Muscle of back (tissue), 11 donors: ENCODE data around the gene LGI4. TPM values are rescaled to one million over a fixed set of nuclear protein-coding genes. Genes with fewer than 3 reads are reported as not detected.
A peak's percentile ranks its signal among the peaks of the same experiment; 100 is the strongest.

Experiments used
- DNase-seq, 3 donors: peaks; one replicate each; pipeline versions ENCODE4 v3.0.0 to v3.0.0-alpha.2; 2013
- polyA plus RNA-seq, 10 donors: library from polyadenylated mRNA; unstranded; fragments of 120-200 nt; gene quantifications; one replicate each; pipeline ENCODE4 v1.2.1, GENCODE V29; 2013; ENCODE audit not compliant: insufficient read length in 10 of 10

LGI4 gene
- polyA plus RNA-seq, 10 donors, result 9.1 to 15.8 (median 11.1) TPM

- peak in 1 of 3 donors; percentile 73 for DNase-seq
Measured at GRCh38 chr19:35088131-35088913, 46.5 kb downstream of the LGI4 start.

GRCh38 chr19:35087393-35087792 lies 47.5 kb downstream of the LGI4 start:
- DNase-seq, result no peak

- peak in 1 of 3 donors; percentile 20 for DNase-seq
Measured at GRCh38 chr19:35086455-35086854, 48.4 kb downstream of the LGI4 start.

- no peak for DNase-seq
Measured at GRCh38 chr19:35085947-35086346, 48.9 kb downstream of the LGI4 start.

- no peak for DNase-seq
Measured at GRCh38 chr19:35084509-35084762, 50.4 kb downstream of the LGI4 start.

- no peak for DNase-seq
Measured at GRCh38 chr19:35083691-35084508, 51.0 kb downstream of the LGI4 start.

GRCh38 chr19:35081201-35081600 lies 53.7 kb downstream of the LGI4 start:
- no peak for DNase-seq

GRCh38 chr19:35080613-35081170 lies 54.2 kb downstream of the LGI4 start:
- DNase-seq, result no peak

GRCh38 chr19:35079826-35080225 lies 55.0 kb downstream of the LGI4 start:
- DNase-seq, result no peak

- DNase-seq, result no peak
Measured at GRCh38 chr19:35077411-35078223, 57.2 kb downstream of the LGI4 start.

GRCh38 chr19:35076657-35077056 lies 58.2 kb downstream of the LGI4 start:
- no peak for DNase-seq

- DNase-seq, result no peak
Measured at GRCh38 chr19:35076026-35076370, 58.9 kb downstream of the LGI4 start.

- no peak for DNase-seq
Measured at GRCh38 chr19:35075202-35076025, 59.4 kb downstream of the LGI4 start.

Other genes with a start within 250 kb of the LGI4 start
- 1 to 10 TPM; 2.7 to 5.7 (median 4.2) TPM for gene ZNF30, start 208.2 kb downstream of the LGI4 start, polyA plus RNA-seq
- 1 to 10 TPM; 1.9 to 4.9 (median 3.0) TPM for gene ZNF792, start 170.8 kb downstream of the LGI4 start, polyA plus RNA-seq
- gene GRAMD1A, start 134.7 kb downstream of the LGI4 start, polyA plus RNA-seq, result 10 to 100 TPM; 33.1 to 46.6 (median 37.1) TPM
- 1 to 10 TPM; 1.9 to 7.8 (median 4.5) TPM for gene SCN1B, start 104.6 kb downstream of the LGI4 start, polyA plus RNA-seq
- under 1 TPM in 8 of 10 donors, not detected in 2; 0.09 to 0.91 (median 0.41) TPM for gene HPN, start 93.3 kb downstream of the LGI4 start, polyA plus RNA-seq
- gene FXYD3, start 19.2 kb downstream of the LGI4 start, polyA plus RNA-seq, result 10 to 100 TPM in 2 of 10 donors, 1 to 10 TPM in 1, under 1 TPM in 3, not detected in 4; 0.34 to 12.8 (median 0.80) TPM
- gene FXYD1, start 3.8 kb upstream of the LGI4 start, polyA plus RNA-seq, result 100 to 1,000 TPM; 138 to 257 (median 215) TPM
- 1 to 10 TPM in 4 of 10 donors, under 1 TPM in 6; 0.42 to 2.4 (median 0.89) TPM for gene FXYD7, start 8.2 kb upstream of the LGI4 start, polyA plus RNA-seq
- 10 to 100 TPM; 16.8 to 41.1 (median 22.9) TPM for gene FXYD5, start 19.7 kb upstream of the LGI4 start, polyA plus RNA-seq
- gene FAM187B, start 93.7 kb upstream of the LGI4 start, polyA plus RNA-seq, result under 1 TPM in 1 of 10 donors, not detected in 9; 0.19 TPM
- gene LSR, start 113.9 kb upstream of the LGI4 start, polyA plus RNA-seq, result 1 to 10 TPM; 3.6 to 8.6 (median 6.1) TPM
- gene USF2, start 133.9 kb upstream of the LGI4 start, polyA plus RNA-seq, result 100 to 1,000 TPM in 9 of 10 donors, 10 to 100 TPM in 1; 94.8 to 113 (median 107) TPM
- gene HAMP, start 147.5 kb upstream of the LGI4 start, polyA plus RNA-seq, result under 1 TPM in 4 of 10 donors, not detected in 6; 0.05 to 0.28 (median 0.15) TPM
- 1 to 10 TPM in 2 of 10 donors, under 1 TPM in 8; 0.32 to 2.2 (median 0.48) TPM for gene MAG, start 157.1 kb upstream of the LGI4 start, polyA plus RNA-seq
- 1 to 10 TPM in 6 of 10 donors, under 1 TPM in 4; 0.39 to 7.4 (median 1.2) TPM for gene CD22, start 194.1 kb upstream of the LGI4 start, polyA plus RNA-seq
- under 1 TPM in 1 of 10 donors, not detected in 9; 0.10 TPM for gene FFAR1, start 212.8 kb upstream of the LGI4 start, polyA plus RNA-seq
- gene FFAR3, start 223.4 kb upstream of the LGI4 start, polyA plus RNA-seq, result under 1 TPM in 5 of 10 donors, not detected in 5; 0.13 to 0.28 (median 0.21) TPM
- under 1 TPM in 1 of 10 donors, not detected in 9; 0.07 TPM for gene GPR42, start 236.0 kb upstream of the LGI4 start, polyA plus RNA-seq